GM10266 (cell line): ENCODE data around the gene PHACTR1.

Experiments
- DNase-seq: peaks from one replicate; pipeline ENCODE4 v3.0.0; 2012; ENCODE audit errors: extremely low spot score
- TF ChIP-seq, protein P1 (sequence below): IDR thresholded peaks from 2 replicates; pipeline ENCODE4 v1.5.1; 2012; ENCODE audit warnings: mild to moderate bottlenecking, low read depth; ENCODE audit not compliant: control insufficient read depth, insufficient read depth; ENCODE audit errors: missing control alignments

PHACTR1 gene

DNA sequence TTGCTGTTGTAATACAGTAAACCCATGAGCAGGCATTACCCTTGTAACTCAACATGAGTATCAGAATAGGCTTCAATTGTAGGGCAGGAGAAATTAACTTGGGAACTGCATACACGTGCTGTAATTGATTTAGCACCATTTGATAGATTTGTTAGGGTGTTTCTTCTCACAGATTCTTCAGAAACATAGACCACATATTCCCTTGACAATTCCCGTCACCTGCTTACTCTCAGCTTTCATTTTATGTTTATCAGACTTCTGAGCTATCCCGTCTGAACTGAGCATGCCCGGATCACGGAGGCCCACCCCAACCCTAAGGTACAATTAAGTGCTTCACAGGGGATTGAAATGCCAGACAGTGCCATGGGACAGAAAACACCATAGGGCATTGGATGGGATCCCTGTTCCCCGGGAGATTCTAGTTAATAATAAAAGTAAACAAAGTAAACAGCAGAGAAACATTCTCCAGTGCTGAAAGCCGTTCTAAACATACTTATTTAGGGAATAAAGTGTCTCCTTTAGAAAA, 179.7 kb downstream of the PHACTR1 start:
- no peak for DNase-seq
- TF ChIP-seq, protein P1, sequence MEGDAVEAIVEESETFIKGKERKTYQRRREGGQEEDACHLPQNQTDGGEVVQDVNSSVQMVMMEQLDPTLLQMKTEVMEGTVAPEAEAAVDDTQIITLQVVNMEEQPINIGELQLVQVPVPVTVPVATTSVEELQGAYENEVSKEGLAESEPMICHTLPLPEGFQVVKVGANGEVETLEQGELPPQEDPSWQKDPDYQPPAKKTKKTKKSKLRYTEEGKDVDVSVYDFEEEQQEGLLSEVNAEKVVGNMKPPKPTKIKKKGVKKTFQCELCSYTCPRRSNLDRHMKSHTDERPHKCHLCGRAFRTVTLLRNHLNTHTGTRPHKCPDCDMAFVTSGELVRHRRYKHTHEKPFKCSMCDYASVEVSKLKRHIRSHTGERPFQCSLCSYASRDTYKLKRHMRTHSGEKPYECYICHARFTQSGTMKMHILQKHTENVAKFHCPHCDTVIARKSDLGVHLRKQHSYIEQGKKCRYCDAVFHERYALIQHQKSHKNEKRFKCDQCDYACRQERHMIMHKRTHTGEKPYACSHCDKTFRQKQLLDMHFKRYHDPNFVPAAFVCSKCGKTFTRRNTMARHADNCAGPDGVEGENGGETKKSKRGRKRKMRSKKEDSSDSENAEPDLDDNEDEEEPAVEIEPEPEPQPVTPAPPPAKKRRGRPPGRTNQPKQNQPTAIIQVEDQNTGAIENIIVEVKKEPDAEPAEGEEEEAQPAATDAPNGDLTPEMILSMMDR = no peak

DNA sequence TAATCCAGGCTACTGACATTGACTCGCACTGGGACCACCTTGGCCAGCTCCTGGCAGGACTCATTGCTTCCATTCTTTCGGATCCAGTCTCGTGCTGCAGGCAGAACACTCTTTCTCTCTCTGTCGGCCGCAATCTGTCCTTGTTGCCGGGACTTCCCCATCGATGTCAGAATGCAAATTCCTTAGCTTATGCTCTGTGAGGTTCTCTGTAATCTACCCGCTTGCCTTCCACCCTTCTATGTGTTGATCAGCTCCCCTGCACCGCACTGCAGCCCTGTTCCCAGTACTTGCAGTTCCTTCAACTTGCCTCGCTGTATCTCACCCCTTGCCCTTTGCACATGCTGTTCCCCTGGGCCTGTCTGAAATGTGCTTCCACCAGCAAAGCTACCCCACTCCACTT, 182.0 kb downstream of the PHACTR1 start:
- TF ChIP-seq, protein P1 = no peak
- no peak for DNase-seq

DNA sequence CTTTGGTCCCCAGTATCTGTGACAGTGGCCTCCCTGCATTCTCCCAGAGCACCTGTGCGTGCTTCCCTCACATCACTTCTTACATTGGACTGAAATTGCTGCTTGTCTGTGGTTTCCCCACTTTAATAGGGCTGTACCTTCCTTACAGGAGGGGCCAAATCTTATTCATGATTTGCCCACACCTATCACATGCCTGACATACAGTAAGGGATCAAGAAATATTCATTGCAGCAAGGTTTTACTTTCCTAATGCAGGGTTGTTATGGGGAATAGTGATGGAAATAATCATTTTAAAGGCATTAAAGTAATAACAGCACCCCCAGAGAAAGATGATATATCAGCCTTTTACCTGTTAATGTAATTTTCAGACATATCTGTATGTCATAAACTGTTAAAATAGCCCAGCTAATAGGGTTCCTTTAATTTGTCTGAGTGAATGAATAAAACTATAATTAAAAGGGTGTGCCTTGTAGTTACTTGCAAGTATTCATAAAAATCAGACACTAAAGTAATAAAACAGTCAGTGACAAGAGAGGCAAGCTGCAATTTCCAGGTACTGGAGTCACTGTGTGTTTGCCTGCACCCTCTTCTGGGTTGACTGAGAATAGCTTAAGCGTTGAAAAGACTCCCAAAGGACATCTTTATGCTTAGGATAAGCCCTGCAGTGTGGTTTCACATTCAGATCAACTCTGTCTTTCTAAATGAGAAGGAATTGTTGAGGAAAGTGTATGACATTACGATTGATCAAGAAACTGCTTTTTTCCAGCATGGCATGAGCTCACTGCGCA, 182.7 kb downstream of the PHACTR1 start:
- TF ChIP-seq, protein P1 = no peak
- no peak for DNase-seq

DNA sequence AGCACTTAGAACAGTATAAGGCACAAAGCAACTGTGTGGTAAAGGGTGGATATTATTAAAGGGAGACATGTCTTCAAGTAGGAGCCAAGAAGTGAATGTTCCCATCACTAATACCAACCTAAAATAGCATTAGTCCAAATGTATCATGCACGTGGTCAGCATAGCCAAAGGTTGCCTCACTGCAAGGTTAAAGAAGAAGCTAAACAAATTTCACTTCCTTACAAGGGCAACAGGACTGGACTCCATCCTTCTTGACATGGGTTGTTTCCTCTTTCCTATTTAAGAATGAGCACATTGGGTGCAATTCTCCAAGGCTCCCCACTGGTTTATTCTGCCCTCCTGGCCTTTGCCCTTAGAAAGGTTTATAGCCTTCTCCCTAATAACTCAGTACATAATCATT, 186.7 kb downstream of the PHACTR1 start:
- TF ChIP-seq, protein P1 = no peak
- no peak for DNase-seq

DNA sequence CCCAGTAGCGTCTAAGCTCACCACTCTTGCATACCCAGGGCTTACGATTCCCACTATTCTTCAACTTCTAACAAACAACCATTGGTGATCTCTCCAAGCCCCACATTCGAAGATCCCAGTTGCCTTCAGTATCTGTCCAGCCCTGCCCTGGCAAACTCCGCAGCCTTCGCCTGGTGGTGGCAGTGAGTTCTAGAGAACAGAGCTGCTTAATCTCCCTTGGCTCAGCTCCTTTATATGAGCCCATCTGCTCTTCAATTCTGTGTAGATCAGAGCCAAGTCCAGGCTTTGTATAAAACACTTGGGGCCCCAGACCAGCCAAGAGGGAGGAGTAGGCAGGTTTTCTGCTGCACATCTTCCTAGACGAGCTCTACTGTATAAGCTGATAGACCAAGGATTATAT, 193.3 kb downstream of the PHACTR1 start:
- DNase-seq = no peak

DNA sequence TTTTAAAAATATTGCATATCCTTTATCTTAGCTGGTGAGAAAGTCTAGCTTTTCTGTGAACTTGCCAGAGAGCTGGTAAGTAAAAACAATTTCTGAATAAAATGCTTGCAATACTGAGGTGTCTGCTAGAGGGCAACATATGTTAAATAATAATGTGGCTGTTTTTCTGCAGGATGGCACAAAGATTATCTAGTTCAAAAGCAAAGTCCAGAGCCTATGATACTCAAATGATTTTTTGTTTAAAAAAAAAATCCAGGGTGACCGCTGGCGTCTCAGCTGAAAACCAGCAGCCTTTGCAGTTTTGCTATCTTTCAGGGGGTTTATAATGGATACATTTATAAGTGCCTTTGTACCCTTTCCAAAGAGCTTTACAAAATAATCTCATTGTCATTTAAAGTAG, 194.9 kb downstream of the PHACTR1 start:
- TF ChIP-seq, protein P1 = peak; percentile 49
- DNase-seq = peak; percentile 15

More for the DNA sequence above, 193.3 kb downstream of the PHACTR1 start:
- TF ChIP-seq, protein P1 = no peak

DNA sequence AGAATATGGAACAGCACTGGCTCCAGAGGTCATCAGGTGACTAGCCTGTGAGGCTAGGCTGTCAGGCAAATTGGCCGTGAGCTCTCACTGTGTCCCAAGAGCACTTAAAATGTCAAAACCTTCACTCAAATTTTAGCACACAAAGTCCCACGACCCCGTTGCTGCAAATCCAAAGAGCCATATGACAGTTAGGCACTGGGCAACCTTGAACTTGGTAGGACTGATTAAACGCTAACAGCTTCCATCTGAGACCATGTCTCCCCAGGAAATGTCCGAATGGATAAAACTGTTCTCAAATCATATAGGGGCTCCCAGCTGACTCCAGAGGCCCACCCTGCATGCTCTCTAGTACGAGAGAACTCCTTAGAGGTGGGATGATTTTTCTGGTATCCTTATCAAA, 196.6 kb downstream of the PHACTR1 start:
- TF ChIP-seq, protein P1 = no peak
- DNase-seq = no peak
